ENCODE measurements around the gene EPS8L1.

DNA sequence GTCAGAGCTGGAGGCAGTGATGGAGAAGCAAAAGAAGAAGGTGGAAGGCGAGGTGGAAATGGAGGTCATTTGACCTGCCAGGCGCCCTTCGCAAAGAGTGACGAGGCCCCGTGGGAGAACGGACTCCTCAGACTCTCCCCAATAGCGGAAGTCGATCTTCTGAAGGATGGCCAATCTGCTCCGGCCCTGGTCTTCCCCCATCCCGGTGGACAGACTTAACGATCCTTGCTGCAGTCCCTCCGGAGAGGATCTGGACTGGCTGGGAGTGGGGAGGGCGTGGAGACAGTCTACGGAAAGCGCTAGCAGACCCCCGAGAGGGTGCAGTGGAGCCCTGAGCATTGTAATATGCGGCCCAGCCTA lies 11.9 kb downstream of the EPS8L1 start:
- TF ChIP-seq CTCF (conservative IDR thresholded peaks at IDR 0.05 in 1 of 2, IDR thresholded peaks at IDR 0.05 in 1 of 2; ENCODE audit: extremely low read depth in 1 of 2, insufficient read depth in 1 of 2, low read depth in 1 of 2, low read length in 2 of 2) (no peak), EZH2 (IDR thresholded peaks at IDR 0.05; ENCODE audit: borderline replicate concordance, low read length) (no peak)

Data from mammary epithelial cell (primary cell).